ENCODE data around the gene ATP8A1.

The ATP8A1 gene

GRCh38 chr4:42425146-42426065 lies 231.5 kb downstream of the ATP8A1 start:
- Histone ChIP-seq H3K27me3 (ENCODE audit: insufficient read depth, poor library complexity, severe bottlenecking) (no peaks in the 10 kb centered on the region), H3K4me3 (ENCODE audit: severe bottlenecking) (no peak overlapping the region), H3K9me3 (ENCODE audit: severe bottlenecking) (no peaks in the 10 kb centered on the region), H3K4me1 (ENCODE audit: insufficient read depth, poor library complexity, severe bottlenecking) (no peaks in the 10 kb centered on the region), H3K27ac (ENCODE audit: poor library complexity, severe bottlenecking) (no peak overlapping the region), H3K36me3 (ENCODE audit: low read depth) (no peaks in the 10 kb centered on the region)
- no peak for ATAC-seq (ENCODE audit: low read depth)
- no peak for DNase-seq (ENCODE audit: low spot score)
- TF ChIP-seq, protein P1, sequence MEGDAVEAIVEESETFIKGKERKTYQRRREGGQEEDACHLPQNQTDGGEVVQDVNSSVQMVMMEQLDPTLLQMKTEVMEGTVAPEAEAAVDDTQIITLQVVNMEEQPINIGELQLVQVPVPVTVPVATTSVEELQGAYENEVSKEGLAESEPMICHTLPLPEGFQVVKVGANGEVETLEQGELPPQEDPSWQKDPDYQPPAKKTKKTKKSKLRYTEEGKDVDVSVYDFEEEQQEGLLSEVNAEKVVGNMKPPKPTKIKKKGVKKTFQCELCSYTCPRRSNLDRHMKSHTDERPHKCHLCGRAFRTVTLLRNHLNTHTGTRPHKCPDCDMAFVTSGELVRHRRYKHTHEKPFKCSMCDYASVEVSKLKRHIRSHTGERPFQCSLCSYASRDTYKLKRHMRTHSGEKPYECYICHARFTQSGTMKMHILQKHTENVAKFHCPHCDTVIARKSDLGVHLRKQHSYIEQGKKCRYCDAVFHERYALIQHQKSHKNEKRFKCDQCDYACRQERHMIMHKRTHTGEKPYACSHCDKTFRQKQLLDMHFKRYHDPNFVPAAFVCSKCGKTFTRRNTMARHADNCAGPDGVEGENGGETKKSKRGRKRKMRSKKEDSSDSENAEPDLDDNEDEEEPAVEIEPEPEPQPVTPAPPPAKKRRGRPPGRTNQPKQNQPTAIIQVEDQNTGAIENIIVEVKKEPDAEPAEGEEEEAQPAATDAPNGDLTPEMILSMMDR (IDR thresholded peaks at IDR 0.05; ENCODE audit: poor library complexity, severe bottlenecking) = no peak

DNA sequence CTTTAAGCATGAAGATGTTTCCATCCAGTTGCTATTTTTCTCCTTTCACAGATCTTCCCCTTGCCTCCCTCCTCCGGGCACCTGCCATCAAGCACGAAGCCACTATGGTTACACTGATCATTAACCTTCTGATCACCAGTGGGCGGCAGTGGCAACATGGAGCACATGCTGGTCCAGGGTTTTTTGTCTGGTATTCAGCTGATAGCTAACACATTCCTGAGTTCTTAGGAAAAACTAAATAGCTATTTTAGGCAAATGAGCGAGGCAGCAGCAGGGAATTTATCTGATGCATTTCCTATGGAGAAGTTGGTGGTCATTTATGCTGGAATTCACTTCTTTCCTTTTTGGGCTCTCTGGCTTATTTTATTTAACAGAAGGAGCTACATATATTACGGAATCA lies 236.8 kb downstream of the ATP8A1 start:
- H3K27me3 ChIP-seq (ENCODE audit: insufficient read depth, poor library complexity, severe bottlenecking) = no peaks in the 10 kb centered on the region
- no peaks in the 10 kb centered on the region for H3K4me1 ChIP-seq (ENCODE audit: insufficient read depth, poor library complexity, severe bottlenecking)
- TF ChIP-seq, protein P1 (IDR thresholded peaks at IDR 0.05; ENCODE audit: poor library complexity, severe bottlenecking) = no peak
- no peaks in the 10 kb centered on the region for H3K36me3 ChIP-seq (ENCODE audit: low read depth)
- no peak for ATAC-seq (ENCODE audit: low read depth)
- H3K9me3 ChIP-seq (ENCODE audit: severe bottlenecking) = no peaks in the 10 kb centered on the region
- no peak overlapping the region for H3K4me3 ChIP-seq (ENCODE audit: severe bottlenecking)
- DNase-seq (ENCODE audit: low spot score) = no peak
- no peak overlapping the region for H3K27ac ChIP-seq (ENCODE audit: poor library complexity, severe bottlenecking)

GRCh38 chr4:42417550-42417949 lies 239.4 kb downstream of the ATP8A1 start:
- Histone ChIP-seq H3K27me3 (ENCODE audit: insufficient read depth, poor library complexity, severe bottlenecking) (no peaks in the 10 kb centered on the region), H3K36me3 (ENCODE audit: low read depth) (no peaks in the 10 kb centered on the region), H3K4me1 (ENCODE audit: insufficient read depth, poor library complexity, severe bottlenecking) (no peaks in the 10 kb centered on the region), H3K27ac (ENCODE audit: poor library complexity, severe bottlenecking) (no peak overlapping the region), H3K4me3 (ENCODE audit: severe bottlenecking) (no peak overlapping the region), H3K9me3 (ENCODE audit: severe bottlenecking) (no peaks in the 10 kb centered on the region)
- DNase-seq (ENCODE audit: low spot score) (no peak), ATAC-seq (ENCODE audit: low read depth) (no peak)
- TF ChIP-seq, protein P1 (IDR thresholded peaks at IDR 0.05; ENCODE audit: poor library complexity, severe bottlenecking) = no peak

- H3K36me3 ChIP-seq (ENCODE audit: low read depth) = no peaks in the 10 kb centered on the region
- TF ChIP-seq, protein P1 (IDR thresholded peaks at IDR 0.05; ENCODE audit: poor library complexity, severe bottlenecking) = no peak
- H3K27ac ChIP-seq (ENCODE audit: poor library complexity, severe bottlenecking) = no peak overlapping the region
- DNase-seq (ENCODE audit: low spot score) (no peak), ATAC-seq (ENCODE audit: low read depth) (no peak)
- no peaks in the 10 kb centered on the region for H3K27me3 ChIP-seq (ENCODE audit: insufficient read depth, poor library complexity, severe bottlenecking)
- no peaks in the 10 kb centered on the region for H3K9me3 ChIP-seq (ENCODE audit: severe bottlenecking)
- peaks cover 11% of the 10 kb centered on the region for H3K4me1 ChIP-seq (ENCODE audit: insufficient read depth, poor library complexity, severe bottlenecking)
- H3K4me3 ChIP-seq (ENCODE audit: severe bottlenecking) = no peak overlapping the region
Observed at GRCh38 chr4:42416017-42416416, 240.9 kb downstream of the ATP8A1 start.

DNA sequence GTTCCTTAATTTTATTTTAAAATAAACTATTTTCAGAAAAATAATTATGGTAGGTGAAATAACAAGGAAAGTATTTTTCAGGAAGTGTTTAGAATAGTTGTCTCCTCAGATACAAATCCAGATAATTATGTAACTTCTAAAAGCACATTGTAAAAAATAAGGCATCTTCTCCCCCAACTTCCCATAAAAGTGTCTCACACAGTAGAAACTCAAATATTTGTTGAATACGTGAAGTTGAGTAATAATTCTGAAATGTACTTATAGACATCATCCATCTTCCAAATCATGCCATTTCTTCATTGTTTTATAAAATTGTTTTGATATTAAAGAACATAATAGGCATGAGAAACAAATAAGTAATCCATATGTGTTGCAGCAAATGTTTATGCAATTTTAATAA lies 241.6 kb downstream of the ATP8A1 start:
- Histone ChIP-seq H3K4me3 (ENCODE audit: severe bottlenecking) (no peak overlapping the region), H3K27me3 (ENCODE audit: insufficient read depth, poor library complexity, severe bottlenecking) (no peaks in the 10 kb centered on the region), H3K4me1 (ENCODE audit: insufficient read depth, poor library complexity, severe bottlenecking) (peaks cover 17% of the 10 kb centered on the region), H3K27ac (ENCODE audit: poor library complexity, severe bottlenecking) (no peak overlapping the region), H3K9me3 (ENCODE audit: severe bottlenecking) (no peaks in the 10 kb centered on the region), H3K36me3 (ENCODE audit: low read depth) (no peaks in the 10 kb centered on the region)
- DNase-seq (ENCODE audit: low spot score) = no peak
- no peak for ATAC-seq (ENCODE audit: low read depth)
- TF ChIP-seq, protein P1 (IDR thresholded peaks at IDR 0.05; ENCODE audit: poor library complexity, severe bottlenecking) = no peak
